CD4-positive, alpha-beta T cell treated with Interleukin-2 at 100 ng/mL for 4 hours (primary cell): ENCODE measurements around the gene TTC7B.

Source experiments
- DNase-seq: peaks from one replicate; pipeline ENCODE4 v3.0.0-alpha.2; 2020; ENCODE audit warnings: low spot score

TTC7B gene

DNA sequence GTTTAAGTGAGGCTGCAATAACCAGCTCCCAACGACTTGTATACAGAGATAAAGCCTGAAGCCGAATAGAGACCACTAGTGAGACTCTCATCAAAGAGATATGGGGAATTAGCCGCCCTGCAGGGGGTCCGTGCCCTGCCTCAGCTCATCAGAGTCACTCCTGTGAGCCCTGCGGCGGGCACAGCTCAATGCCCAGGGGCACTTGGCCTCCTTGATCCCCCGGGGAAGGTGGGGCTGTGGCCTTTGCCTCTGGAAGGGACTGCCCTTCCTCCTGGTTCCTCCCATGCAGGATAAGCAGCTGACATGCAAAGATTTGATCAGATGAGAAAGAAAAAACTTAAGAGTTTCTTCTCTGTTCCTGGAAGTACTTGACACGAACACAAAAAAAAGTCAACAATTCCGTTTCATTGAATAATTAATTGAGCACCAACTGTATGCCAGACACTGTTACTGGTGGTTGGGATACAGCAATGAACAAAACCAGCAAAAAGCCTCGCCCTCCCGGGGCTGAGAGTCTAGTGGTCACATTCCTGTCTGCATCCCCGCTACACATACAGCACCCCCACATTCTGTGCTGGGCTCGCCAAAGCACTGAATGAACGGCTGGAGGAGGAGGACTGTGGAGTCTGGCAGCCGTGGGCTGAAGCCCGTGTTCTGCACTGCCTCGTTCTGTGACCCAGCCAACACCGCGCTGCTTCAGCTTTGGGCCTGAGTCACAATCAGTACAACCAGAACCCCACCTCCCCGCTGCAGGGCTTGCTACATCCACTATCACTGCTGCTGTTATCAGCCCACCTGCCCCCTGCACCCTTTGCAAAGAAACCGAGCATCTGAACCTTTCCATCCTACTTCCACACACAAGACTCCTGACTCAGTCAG is 10.3 kb downstream of the TTC7B start:
- no peak for DNase-seq

DNA sequence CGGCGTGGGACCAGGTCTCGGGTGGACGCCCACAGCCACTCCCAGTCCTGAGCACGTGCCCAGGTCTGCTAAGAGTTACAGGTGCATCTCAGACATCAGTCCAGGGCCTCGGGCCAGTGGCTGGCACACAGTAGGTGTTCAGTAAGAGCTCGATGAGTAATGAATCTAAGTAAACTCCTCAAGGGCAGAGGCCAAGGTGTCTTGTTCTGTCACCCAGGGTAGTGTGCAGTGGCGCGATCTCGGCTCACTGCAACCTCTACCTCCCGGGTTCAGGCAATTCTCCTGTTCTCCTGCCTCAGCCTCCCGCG is 11.2 kb downstream of the TTC7B start:
- no peak for DNase-seq

DNA sequence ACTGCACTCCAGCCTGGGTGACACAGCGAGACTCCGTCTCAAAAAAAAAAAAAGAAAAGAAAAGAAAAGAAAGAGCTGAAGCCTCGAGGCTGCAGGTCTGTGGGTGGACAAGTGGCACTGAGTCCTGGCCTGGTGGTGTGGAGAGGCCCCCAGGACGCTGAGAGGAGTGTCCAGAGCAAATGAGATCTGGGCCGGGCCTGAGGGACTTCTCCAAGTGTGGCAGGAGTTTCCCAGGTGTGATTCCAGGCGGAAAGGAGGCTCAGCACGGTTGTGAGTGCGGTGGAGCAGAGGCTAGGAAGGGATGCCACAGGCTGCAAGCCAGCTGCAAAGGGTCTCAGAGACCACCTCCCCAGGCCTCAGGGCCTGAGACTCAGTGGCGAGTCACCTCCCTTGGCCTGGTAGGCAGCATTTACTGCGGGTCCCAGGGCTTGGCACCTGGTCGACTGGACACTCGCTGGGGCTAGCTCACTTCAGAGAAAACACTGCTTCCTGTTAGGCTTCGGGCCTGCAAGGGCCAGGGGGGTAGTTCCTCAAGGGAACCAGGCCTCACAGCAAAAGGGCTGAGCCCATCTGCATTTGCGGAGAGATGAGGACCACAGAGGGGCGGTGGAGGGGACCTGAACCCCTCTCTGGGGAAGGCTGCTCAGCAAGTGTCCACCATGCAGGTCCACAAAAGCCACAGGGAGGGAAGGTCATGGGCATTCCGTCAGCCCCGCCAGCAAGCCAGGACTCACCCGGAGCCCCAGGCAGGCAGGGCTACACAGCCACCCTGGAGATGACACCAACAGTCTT is 11.7 kb downstream of the TTC7B start:
- DNase-seq = no peak

DNA sequence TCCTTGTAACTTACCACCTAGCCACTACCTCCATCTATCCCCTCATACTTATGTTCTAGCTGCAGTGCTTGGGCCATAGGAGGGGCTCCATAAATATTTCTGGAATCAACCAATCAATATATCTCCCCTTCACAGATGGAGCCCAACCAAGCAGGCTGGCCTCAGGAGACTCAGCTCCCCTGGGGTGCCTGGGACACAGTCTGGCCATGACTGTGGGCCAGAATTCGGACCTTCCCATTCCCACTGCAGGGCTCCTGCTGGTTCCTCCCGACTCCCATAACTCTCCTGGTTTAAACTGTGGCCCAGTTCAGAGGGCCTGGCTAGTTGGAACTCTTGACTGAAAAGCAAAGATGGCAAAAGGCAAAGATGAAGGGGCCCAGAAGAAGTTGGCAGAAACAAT is 13.0 kb downstream of the TTC7B start:
- DNase-seq = no peak

DNA sequence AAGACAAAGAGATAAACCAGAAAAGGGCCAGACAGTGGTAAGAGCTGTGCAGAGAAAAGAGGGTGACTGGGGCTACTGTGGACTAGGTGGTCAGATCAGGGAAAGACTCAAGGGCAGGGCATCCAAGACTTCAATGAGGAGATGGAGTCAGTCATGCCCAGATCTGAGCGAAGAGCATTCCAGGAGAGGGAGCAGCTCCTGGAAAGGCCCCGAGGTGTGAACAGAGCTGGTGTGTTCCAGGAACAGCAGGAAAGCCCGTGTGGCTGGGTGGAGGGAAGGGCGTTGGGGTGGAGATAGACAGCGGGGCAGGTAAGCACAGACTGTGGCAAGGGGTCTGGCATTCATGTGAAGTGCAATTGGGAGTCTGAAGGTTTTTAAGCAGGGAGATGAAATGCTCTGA is 16.8 kb downstream of the TTC7B start:
- DNase-seq = no peak

DNA sequence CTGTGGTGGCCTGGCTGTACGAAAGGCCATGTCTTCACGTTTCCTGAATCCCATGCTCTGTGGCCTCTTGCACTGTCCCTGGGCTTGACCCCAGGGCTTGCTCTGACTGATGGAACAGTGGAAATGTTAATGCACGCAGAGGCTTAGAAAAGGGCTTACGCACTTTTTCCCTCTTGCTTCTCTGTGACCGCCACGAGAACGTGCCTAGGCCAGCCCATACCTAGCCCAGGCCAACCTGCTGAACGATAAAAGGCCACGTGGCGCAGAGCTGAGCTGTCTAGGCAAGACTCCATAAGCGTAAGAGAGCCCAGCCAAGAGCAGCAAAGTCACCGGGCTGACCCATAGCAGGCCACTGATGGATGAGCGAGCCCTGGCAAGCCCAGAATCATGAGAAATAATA is 18.3 kb downstream of the TTC7B start:
- DNase-seq = no peak

DNA sequence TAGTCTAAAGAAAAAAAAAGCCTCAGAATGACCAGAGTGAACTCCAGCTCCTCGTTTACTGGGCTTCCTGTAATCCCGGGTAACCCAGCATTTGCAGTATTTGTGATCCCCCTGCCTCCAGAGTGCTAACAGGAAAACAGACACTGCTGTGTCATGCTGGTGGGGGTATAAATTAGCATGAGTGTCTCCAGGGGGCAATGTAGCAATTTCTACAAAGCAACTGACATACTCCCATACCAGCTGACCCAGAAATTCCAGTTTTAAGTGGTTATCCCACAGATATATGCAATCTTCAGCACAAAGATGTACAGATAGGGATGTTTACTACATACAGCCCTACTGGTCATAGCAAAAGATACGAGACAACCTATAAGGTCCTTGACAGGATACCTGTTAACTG is 18.8 kb downstream of the TTC7B start:
- no peak for DNase-seq

DNA sequence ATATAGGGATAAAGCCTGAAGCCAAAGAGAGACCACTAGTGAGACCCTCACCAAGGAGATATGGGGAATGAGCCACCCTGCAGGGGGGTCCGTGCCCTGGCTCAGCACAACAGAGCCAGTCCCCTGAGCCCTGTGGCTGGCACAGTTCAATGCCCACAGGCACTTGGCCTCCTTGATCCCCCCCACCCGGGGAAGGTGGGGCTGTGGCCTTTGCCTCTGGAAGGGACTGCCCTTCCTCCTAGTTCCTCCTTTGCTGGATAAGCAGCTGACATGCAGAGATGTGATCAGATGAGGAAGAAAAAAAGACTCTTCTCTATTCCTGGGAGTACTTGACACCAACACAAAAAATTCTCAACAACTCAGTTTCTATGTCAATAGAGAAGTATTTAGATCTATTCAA is 19.9 kb downstream of the TTC7B start:
- no peak for DNase-seq

DNA sequence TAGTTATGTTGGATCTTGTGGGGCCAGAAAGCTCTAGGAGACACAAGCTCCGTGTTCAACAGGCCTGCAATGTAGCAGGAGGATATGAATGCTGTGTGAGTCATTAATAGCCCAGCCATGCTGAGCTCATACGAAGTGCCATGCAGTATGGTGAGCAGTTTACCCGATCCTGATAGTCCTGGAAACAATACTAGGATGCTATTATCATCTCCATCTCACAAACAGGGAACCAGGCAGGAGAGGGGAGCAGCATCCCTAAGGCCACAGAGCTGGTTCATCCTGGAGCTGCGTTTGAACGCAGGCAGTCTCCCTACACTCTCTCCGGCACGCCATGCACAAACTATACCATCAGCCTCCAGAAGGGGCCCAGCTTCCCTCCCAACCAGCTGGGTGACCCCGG is 20.5 kb downstream of the TTC7B start:
- DNase-seq = no peak

DNA sequence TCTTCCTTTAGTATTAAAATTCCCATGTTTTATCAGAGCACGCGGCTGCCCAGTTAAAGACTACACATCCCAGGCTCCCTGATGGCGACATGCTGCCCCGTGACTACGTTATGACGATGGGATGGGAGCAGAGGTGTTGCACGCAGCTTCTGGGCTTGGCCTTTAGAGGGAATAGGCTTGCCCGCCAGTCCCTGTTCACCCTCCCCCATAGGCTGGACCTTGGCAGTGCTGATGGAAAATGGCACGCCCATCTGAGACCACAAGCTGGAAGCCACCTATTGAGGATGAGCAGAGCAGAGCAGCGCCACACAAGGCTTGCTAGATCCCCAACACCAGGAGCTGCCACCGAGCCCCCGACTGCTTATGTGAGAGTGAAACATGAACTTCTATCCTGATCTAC is 24.7 kb downstream of the TTC7B start:
- DNase-seq = no peak

DNA sequence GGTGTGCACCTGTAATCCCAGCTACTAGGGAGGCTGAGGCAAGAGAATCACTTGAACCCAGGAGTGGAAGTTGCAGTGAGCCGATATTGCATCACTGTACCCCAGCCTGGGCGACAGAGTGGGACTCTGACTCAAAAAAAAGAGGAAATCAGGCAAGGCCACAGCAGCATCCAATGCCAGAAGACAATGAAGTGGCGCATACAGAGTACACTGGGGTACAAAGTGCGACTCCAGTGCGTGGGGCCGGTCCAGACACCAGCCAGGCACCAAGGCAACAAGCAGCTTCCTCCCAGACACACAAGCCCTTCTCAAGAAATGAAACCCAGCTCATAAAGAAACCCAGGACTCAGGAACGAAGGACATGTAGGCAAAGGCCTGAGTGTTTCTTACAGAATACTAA is 28.2 kb downstream of the TTC7B start:
- no peak for DNase-seq

DNA sequence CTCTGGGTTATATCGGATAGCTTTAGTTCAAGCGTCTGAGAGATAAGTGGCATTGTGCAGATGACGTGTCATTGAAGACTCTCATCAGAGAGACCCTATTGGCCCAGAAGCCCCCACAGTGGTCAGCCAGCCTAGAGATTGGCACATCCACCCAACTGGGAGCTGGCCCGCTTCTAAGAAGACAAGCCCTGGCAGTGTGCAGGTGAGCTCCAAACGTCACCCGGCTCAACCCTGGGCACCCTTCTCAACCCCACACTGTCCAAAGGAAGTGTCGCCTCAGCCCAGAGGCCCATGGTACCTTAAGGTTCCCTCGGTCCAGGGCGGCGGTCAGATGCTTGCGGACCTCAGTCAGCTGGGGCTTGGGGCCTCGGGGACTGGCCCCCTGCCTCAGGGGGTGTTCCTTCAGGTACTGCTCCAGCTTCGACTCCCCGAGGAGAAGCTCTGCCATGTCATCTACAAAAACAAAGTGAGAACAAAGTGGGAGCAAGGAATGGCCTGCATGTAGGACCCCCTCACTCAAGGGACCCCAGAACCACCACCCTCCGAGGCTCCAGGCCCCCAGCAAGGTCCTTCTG is 30.3 kb downstream of the TTC7B start:
- no peak for DNase-seq

DNA sequence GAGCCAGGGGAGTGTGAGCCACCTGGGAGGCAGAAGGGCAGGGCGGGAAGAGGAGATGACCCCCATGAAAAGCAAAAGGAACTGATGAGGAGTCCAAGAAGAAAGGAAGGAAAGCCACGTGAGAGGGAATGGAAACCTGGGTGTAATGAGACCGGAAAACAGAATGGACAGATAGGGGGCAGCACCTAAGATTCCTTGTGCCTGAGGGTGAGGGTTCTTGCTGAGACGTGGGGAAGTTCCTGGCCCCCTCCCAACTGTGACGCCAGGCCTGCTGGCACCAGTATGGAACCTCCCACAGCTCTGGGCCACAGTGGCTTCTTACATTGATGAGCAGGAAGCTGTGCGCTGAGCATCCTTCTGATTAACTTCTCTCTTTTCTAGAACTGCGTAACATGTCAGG is 30.8 kb downstream of the TTC7B start:
- no peak for DNase-seq

DNA sequence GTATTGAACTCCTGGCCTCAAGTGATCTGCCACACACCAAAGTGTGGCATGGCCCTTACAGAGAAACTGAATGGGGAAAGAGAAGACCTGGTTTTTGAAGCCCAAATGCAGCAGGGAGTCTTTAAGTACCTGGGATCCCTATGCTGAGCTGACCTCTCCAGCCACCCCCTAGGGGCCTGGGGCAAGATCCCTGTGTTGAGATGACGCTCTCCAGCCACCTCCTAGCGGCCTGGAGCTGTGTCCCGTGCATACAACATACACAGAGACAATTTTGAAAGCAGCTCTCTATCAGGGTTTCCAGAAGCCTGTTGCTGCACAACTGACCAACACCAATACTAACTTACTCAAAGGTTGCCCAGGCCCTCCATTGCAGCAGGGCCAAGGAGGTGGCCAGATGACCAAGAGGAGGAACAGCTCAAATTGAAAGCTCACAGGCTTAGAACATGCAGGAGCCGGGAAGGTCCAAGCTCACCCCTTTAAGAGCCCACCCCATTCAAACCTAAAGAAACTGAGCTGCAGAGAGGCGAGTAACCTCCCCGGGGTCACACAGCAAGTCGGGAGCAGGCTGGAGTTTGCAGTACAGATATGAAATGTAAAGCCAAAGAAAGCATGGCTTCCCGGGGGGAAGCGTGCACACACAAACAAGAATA is 31.5 kb downstream of the TTC7B start:
- no peak for DNase-seq

DNA sequence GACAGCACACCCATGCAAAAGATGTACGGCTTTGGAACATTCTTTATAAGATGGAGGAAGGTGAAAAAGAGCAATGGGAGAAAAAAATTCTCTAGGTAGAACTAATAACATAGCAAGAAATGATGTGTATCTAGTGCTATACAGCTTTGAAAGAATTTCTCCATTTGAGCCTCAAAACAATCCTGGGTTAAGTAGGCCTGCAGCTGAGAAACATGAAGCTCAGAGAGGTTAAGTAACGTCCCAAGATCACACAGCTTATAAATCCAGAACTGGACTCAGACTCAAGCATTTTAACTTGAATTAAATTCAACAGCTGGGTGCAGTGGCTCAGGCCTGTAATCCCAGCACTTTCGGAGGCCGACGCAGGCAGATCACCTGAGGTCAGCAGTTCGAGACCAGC is 32.9 kb downstream of the TTC7B start:
- no peak for DNase-seq

DNA sequence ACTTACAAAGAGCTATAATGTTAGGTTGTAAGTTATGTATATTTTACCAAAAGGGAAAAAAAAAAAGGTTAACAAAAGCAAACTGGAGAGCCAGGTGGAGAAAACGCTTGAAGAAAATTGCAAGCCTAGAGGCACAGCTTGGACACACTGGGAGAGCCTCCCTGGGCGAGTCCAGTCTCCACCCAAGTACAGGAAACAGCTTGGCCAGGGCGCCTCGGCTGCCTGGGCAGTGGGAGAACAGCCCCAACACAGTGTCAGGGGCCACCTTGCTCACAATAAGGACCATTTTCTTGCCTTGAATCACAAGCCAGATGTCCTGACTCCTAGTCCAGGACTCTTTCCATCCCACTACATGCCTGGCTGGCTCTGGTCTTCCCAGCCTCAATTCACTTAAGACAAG is 33.3 kb downstream of the TTC7B start:
- DNase-seq = no peak

DNA sequence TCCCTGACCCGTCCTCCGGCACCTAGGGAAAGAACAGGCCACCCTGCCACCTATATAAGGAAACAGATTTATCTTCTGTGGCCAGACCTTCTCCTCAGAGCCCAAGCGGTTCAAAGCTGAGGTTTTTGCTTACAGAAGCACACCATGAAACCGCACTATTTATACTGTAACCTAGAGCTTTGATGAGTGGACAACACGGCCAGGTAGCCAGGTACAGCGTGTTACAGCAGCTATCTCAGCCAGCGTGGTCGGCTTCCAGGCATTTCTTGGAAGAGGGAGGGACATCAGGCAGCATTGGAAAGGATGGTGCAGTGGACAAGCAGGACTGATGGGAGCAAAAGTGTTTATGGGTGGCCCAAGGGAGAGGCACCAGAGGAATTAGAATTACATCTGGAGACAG is 34.4 kb downstream of the TTC7B start:
- DNase-seq = no peak

DNA sequence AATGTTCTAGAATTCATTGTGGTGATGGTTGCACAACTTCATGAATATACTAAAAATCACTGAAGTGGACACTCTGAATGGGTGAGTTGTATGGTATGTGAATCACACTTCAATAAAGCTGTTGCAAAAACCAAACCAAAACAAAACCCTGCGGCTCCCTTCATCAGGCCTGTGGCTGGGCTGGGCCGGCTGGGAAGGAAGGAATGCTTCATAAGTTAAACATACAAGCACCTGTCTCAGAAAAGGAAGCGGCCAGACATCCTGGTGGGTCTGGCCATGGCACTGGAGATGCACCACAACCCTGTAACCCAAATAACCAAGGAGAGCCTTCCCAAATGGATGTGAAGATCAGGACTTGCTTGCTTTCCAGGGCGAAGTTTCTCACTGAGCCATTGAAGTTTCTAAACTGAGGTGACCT is 34.9 kb downstream of the TTC7B start:
- no peak for DNase-seq

DNA sequence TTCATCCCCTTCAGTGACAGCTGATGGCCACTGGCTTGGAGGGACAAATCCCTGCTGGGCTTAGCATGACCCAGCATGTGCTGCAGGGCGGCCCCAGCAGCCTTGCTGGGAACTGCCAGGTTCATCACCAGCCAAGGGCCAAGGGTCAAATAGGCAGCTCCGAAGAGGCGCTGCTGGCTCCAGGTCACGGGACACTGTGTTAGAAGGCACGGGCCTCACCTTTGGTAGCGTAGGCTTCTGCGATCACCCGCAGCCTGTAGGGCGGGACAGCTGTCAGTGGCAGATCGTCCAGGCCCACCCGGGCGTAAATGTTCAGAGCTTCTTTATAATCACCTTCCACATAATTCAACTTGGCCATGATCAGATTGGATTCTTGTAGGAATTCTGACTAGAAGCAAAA is 35.7 kb downstream of the TTC7B start:
- DNase-seq = no peak

DNA sequence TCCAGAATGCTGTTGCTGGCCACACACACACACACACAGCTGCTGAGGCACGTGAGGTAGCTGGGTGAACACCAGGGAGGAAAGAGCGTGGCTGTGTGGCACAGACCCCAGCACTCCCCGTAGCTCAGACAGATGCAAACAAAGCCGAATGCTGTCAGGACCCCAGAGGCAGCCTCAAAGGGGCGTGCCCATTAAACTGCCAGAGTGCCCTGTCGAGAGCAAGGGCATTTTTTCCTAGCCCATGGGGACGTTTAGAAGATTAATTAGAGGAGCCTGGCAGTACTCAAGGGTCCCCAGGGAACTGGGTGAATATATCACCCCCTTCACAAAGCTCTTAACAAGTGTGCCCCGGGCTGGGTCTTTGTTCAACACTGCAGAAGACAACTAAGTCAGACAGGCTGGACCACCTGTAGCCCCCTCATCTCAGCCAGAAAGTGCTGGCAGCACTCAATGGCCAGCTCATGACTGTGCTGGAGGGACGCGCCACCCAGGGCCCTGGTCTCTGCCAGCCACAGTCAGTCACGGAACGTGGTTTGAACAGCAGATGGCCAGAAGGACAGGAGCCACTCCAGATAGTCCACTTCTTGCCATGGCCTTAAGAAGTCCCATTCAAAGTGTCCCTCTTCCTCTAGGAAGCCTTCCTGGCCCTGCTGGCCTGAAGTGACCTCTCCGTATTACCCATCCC is 37.5 kb downstream of the TTC7B start:
- no peak for DNase-seq

DNA sequence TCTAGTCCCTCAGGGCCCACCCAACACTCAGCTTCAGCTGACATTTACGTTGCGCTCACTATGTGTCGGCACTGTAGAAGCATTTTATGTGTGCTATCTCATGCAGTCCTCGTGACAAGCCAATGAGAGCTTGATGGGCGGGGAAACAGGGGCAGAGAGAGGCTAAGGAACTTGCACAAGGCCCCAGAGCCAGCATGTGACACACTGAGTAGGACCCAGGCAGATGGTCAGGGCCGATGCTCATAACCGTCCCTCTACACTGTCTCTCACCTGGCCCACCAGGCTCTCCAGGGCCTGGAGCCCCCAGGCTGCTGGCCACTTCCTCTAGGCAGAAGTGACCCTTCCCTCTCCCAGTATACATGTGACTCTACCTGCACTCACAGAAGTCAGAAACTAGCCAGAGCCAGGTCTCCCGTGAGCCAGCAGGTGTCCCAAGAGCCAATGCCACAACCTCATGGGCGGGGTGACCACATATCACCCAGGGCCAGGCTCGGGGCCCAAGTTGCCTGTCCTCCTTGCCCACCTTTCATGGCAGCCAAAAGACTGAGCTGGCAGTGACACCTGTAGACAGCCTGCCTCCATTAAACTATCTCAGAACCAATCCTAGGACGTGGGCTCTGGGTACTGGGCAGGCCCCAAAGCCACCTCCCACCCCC is 38.3 kb downstream of the TTC7B start:
- DNase-seq = no peak

DNA sequence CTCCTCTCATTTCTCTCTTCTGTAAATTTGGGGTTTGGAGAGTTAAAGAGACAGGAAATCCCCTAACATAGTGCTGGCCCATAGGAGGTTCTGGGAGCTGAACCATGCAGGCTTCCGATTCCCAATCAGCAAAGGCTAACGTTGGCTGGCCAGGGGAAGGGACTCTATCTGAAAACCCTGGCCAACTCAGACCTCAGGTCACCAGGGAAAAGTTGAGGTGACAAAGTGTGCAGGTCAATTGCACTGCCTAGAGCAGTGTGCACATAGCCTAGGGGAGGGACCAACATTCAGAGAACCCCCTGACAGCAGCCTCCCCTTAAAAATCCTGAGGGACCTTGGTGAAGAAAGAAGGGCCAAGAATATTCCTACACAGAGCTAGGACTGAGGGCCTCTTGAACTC is 38.9 kb downstream of the TTC7B start:
- DNase-seq = no peak
